Gastroesophageal sphincter (tissue), 4 donors: ENCODE data around the gene GCDH. TPM values are rescaled to one million over a fixed set of nuclear protein-coding genes. Genes with fewer than 3 reads are reported as not detected.

Experiments
- ATAC-seq: fragments of 150-250 bp; one replicate; pipeline ENCODE4 v1.9.1; 2016; ENCODE audit warnings: mild to moderate bottlenecking, moderate library complexity
- H3K27ac ChIP-seq, 4 donors: fragments of 200-600 bp; sonication (generic) in 3 of 4; 1 replicate in 3 of 4; 2 replicates in 1 of 4; pipeline ENCODE4 v1.5.1; 2016 to 2019
- H3K27me3 ChIP-seq: fragments of 200-600 bp; sonication (generic); one replicate; pipeline ENCODE4 v1.5.1; 2019
- H3K36me3 ChIP-seq, 2 donors: fragments of 200-600 bp; sonication (generic); one replicate each; pipeline ENCODE4 v1.5.1; 2019; ENCODE audit warnings: control low read depth in 1 of 2
- H3K4me1 ChIP-seq, 3 donors: fragments of 200-600 bp; sonication (generic); 1 replicate in 2 of 3; 2 replicates in 1 of 3; pipeline ENCODE4 v1.5.1; 2016 to 2019; ENCODE audit warnings: control low read depth in 2 of 3
- H3K4me3 ChIP-seq, 2 donors: fragments of 200-600 bp; sonication (generic); one replicate each; pipeline ENCODE4 v1.5.1; 2019; ENCODE audit warnings: mild to moderate bottlenecking in 1 of 2, moderate library complexity in 1 of 2
- H3K9me3 ChIP-seq, 3 donors: fragments of 200-600 bp; sonication (generic); one replicate each; pipeline ENCODE4 v1.5.1; 2017 to 2019; ENCODE audit warnings: control low read depth in 2 of 3
- CTCF ChIP-seq, 4 experiments: fragments of 200-600 bp in 2 of 4; fragments of 450-650 bp in 2 of 4; sonication (generic) in 1 of 4; IDR thresholded peaks; one replicate each; pipeline ENCODE4 v1.5.1; 2017 to 2019; ENCODE audit warnings: antibody characterized with exemption in 4 of 4, mild to moderate bottlenecking in 2 of 4, moderate library complexity in 2 of 4
- EP300 ChIP-seq: sonication (generic); formaldehyde crosslinking; IDR thresholded peaks from one replicate; pipeline ENCODE4 v1.6.1; 2017; ENCODE audit warnings: antibody characterized with exemption, mild to moderate bottlenecking
- POLR2A ChIP-seq, 2 donors: fragments of 450-650 bp; IDR thresholded peaks; one replicate each; pipeline ENCODE4 v1.6.1; 2017; ENCODE audit warnings: antibody characterized with exemption in 2 of 2, mild to moderate bottlenecking in 2 of 2, moderate library complexity in 1 of 2
- POLR2AphosphoS5 ChIP-seq: sonication (generic); formaldehyde crosslinking; IDR thresholded peaks from one replicate; pipeline ENCODE4 v1.6.1; 2017; ENCODE audit warnings: antibody characterized with exemption
- WGBS, 2 donors: methylation state at CpG; one replicate each; pipeline ENCODE4 v1.1.5; 2018; ENCODE audit warnings: low coverage in 1 of 2; 5-methylcytosine and 5-hydroxymethylcytosine counted together
- total RNA-seq, 4 donors: library from RNA; depleted of rRNA; stranded (reverse); fragments of >200 nt; gene quantifications; one replicate each; pipeline ENCODE4 v1.1.0, GENCODE V29; 2016

GCDH gene
- total RNA-seq, 4 donors from 2014 or later = 46.7 to 87.6 (median 56.3) TPM

GRCh38 chr19:12864143-12864542 lies 26.8 kb upstream of the GCDH start:
- Histone ChIP-seq H3K4me3 (no peak overlapping the region), H3K27me3 (peaks cover 31% of the 10 kb centered on the region), H3K27ac (no peak overlapping the region), H3K4me1 (peaks cover 0 to 13% (median 5%) of the 10 kb centered on the region in 3 donors), H3K9me3 (no peaks in the 10 kb centered on the region), H3K36me3 (no peaks in the 10 kb centered on the region)
- ATAC-seq = no peak
- TF ChIP-seq POLR2A (IDR thresholded peaks at IDR 0.05) = no peak
- TF ChIP-seq EP300 = no peak
- TF ChIP-seq POLR2AphosphoS5 = no peak
- TF ChIP-seq CTCF (IDR thresholded peaks at IDR 0.05) = no peak
- WGBS, 2 donors = 60 to 85% methylated on average over 1 to 3 of the region's 4 CpGs

DNA sequence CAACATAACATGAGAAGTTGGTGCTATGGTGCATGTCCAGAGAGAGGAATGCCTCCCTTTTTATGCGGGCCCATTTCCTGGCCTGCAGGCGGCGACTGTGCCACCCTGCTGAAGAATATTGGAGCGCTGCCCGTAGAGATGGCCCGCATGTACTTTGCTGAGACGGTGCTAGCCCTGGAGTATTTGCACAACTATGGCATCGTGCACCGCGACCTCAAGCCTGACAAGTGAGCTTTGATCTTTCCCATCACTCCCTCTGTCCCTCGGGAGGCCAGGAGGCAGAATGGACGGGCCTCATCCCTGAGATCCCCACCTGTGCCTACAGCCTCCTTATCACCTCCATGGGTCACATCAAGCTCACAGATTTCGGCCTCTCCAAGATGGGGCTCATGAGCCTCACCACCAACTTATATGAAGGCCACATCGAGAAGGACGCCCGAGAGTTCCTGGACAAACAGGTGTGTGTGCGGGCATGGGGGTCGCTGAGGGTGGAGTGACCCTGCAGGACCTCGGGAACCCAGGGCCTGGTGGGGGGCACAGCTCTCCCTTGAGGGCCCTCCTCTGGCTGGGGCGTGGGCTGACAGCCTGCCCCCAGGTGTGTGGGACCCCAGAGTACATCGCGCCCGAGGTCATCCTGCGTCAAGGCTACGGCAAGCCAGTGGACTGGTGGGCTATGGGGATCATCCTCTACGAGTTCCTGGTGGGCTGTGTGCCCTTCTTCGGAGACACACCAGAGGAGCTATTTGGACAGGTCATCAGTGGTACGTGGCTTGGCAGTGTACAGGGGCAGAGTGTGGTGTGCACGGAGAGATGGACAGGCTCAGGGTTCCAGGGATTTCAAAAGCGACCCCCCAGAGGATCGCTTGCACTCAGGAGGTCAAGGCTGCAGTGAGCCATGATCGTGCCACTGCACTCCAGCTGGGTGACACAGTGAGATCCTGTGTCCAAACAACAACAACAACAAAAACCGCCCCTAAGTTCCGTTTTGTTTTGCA lies 25.9 kb upstream of the GCDH start:
- peaks cover 33% of the 10 kb centered on the region for H3K27me3 ChIP-seq
- H3K4me3 ChIP-seq = no peak overlapping the region
- no peak for TF ChIP-seq POLR2A (IDR thresholded peaks at IDR 0.05)
- TF ChIP-seq EP300 = no peak
- TF ChIP-seq CTCF (IDR thresholded peaks at IDR 0.05) = no peak
- no peak for TF ChIP-seq POLR2AphosphoS5
- ATAC-seq = no peak
- 91% methylated on average over 4 of the region's 34 CpGs; no CpG with 5 or more reads in 1 of the 2 donors for WGBS, 2 donors
- no peaks in the 10 kb centered on the region for H3K36me3 ChIP-seq
- no peaks in the 10 kb centered on the region for H3K9me3 ChIP-seq
- H3K4me1 ChIP-seq = peaks cover 0 to 13% (median 5%) of the 10 kb centered on the region in 3 donors
- H3K27ac ChIP-seq = no peak overlapping the region

- H3K27me3 ChIP-seq = peaks cover 33% of the 10 kb centered on the region
- TF ChIP-seq POLR2AphosphoS5 = no peak
- TF ChIP-seq EP300 = no peak
- TF ChIP-seq POLR2A (IDR thresholded peaks at IDR 0.05) = no peak
- no peak for TF ChIP-seq CTCF (IDR thresholded peaks at IDR 0.05)
- H3K4me1 ChIP-seq = peaks cover 0 to 13% (median 5%) of the 10 kb centered on the region in 3 donors
- 75 to 80% methylated on average over 1 to 7 of the region's 19 CpGs for WGBS, 2 donors
- H3K36me3 ChIP-seq = no peaks in the 10 kb centered on the region
- no peak for ATAC-seq
- no peak overlapping the region for H3K4me3 ChIP-seq
- H3K9me3 ChIP-seq = no peaks in the 10 kb centered on the region
- no peak overlapping the region for H3K27ac ChIP-seq
These were observed 25.1 kb upstream of the GCDH start for GRCh38 chr19:12865746-12866415.

DNA sequence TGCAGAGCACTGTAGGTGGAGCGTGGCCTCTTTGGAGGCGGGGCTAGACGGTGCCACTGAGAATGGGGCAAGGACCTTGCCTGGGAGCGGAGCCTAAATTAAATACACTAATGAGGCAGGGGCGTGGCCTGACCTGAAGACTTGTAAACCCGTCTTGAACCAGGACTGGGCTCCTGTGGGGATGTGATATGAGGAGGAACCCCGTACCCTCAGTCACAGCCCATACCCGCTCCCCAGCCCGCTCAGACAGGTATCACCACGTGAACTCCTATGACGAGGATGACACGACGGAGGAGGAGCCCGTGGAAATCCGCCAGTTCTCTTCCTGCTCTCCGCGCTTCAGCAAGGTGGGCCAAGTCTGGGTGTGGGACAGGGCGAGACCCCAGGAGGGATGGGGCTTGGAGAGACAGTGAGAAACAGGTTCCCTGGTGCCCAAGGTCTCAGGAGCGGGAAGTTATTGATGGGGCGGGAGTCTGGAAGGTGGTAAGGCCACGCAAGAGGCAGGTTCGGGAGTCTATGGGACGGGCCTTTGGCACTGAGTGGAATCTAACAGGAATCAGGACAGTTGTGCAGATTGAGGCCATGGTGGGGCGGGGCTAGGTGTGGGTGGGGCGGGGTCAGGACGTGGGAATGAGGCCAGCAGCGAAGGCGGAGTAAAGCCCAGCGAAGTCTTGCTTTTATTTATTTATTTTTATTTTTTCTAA lies 24.4 kb upstream of the GCDH start:
- Histone ChIP-seq H3K9me3 (no peaks in the 10 kb centered on the region), H3K27ac (no peak overlapping the region), H3K36me3 (no peaks in the 10 kb centered on the region), H3K27me3 (peaks cover 33% of the 10 kb centered on the region), H3K4me3 (no peak overlapping the region), H3K4me1 (peaks cover 0 to 13% (median 5%) of the 10 kb centered on the region in 3 donors)
- ATAC-seq = no peak
- WGBS, 2 donors = 75 to 83% methylated on average over 14 of the region's 29 CpGs
- TF ChIP-seq CTCF (IDR thresholded peaks at IDR 0.05) = no peak
- no peak for TF ChIP-seq POLR2AphosphoS5
- TF ChIP-seq EP300 = no peak
- TF ChIP-seq POLR2A (IDR thresholded peaks at IDR 0.05) = no peak
